UCSD-AML1 (cell line): ENCODE results near the gene MAPK8IP3.
A peak's percentile ranks its signal among the peaks of the same experiment; 100 is the strongest.
"Not testable (repeated sequence)": the region's sequence is repeated elsewhere in the genome, so short reads cannot be mapped to it uniquely, and the experiment has no call there.

Experiments used
- DNase-seq: peaks from one replicate; lab custom pipeline; 2025; ENCODE audit not compliant: unreplicated experiment; lab: John Stamatoyannopoulos, UW

The MAPK8IP3 gene

GRCh38 chr16:1708083-1708767 lies 2.2 kb downstream of the MAPK8IP3 start:
- DNase-seq: no peak

GRCh38 chr16:1708768-1709180 lies 2.8 kb downstream of the MAPK8IP3 start:
- no peak for DNase-seq

DNA sequence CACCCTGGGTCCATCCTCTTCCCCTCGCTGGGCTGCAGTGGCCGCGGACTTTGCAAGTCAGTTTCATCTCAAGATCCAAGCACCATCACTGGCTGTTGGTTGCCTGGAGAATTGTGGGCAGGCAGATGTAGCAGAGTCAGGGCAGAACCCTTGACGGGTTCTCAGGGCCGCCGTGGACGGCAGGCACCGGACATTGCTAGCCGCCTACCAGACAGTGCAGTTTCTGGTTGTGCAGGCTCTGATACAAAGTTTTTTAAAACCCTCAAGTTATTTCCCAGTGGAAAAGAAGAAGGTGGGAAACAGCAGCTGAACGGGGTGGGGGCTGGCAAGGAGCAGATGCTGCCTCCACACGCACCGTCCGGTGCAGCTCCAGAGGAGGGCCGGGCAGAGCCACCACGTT lies 3.4 kb downstream of the MAPK8IP3 start:
- DNase-seq: no peak

DNA sequence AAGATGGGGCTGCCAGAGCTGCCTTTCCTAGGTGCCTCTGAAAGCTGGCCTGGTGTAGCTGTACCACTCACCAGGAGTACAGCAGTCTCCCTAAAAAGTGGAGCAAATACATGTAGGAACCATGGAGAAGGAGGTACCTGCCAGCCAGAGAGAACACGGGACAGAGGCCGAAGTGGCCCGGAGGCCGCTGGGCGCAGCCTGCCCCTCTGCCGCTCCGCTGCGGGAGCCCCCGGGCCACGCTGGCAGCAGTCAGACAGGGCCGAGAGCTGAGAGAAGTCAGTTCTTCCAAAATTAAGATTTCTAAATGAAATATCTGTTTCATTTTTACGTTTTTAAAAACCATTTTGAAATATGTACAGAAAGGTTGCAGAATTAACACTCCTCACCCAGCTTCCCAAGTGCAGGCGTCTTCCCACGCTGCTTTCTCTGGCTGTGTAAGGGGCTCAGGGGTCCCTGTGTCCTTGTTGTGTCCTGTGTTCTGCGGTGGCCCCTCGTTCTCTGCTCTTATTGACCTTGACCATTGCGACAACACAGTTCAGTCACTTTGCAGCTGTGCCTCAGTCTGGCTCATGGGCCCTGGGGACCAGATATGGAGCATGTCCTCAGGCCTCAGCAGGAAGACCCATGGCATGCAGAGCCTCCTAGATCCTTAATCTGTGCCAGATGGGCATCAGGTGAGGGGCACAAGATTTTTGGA lies 5.0 kb downstream of the MAPK8IP3 start:
- DNase-seq: no peak

GRCh38 chr16:1712791-1713261 lies 6.8 kb downstream of the MAPK8IP3 start:
- DNase-seq: no peak

DNA sequence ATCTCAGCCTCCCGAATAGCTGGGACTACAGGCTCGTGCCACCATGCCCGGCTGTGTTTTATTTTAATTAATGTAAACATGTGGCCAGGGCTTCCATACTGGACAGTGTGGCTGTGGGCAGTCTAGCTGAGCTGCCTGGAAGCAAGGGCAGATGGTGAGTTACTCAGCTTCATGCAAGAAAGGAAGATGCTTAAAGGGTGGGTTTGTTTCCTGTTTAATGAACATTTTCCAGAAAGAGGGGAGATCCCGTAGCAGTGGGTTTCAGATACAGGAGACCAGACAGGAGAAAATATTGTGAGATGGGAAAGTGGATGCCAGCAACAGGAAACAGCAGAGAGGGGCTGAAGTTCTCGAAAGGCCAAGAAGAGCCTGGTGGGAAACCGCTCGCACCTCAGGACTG lies 7.3 kb downstream of the MAPK8IP3 start:
- DNase-seq: no peak

DNA sequence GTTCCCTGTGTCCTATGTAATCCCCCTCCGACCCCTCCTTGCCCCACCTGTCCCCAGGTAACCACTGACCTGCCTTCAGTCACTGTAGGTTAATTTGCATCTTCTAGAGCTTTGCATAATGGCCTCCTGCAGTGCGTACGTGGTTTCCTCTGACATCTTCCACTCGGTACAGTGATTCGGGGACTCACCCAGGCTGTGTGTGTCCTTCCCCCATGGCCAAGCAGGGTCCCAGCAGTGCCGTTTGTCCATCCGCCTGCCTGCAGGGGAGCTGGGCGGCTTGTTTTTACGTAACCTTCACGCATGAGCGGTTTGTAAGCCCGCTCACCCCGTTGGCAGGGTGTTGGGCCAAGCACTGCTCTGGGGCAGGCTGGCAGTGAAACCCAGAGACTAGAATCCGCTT lies 7.9 kb downstream of the MAPK8IP3 start:
- DNase-seq: no peak

DNA sequence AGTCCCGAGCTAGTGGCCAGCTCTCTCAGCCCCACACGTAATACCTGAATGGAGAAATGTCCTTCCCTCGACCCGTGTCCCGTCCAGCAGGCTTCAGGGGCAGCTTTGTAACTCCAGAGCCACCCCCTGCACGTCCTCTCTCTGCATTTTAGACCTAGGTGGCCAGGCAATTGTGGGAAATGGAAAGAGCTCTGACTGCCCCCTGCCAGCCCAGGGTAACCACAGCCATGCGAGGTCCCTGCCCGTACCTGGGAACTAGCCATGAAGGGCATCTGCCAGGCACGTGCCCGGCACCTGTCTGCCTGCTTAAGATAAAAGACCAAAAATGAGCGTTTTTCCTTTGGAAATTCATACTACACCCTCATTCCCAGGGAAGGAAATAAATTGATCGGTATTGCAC lies 9.2 kb downstream of the MAPK8IP3 start:
- DNase-seq: no peak

DNA sequence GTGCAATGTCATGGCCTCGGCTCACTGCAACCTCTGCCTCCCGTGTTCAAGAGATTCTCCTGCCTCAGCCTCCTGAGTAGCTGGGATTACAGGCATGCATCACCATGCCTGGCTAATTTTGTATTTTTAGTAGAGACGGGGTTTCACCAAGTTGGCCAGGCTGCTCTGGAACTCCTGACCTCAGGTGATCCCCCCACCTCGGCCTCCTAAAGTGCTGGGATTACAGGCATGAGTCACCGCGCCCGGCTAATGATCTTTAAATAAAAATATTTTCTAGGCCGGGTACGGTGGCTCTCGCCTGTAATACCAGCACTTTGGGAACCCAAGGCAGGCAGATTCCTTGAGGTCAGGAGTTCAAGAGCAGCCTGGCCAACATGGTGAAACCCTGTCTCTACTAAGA lies 12.2 kb downstream of the MAPK8IP3 start:
- not testable (repeated sequence) for DNase-seq

DNA sequence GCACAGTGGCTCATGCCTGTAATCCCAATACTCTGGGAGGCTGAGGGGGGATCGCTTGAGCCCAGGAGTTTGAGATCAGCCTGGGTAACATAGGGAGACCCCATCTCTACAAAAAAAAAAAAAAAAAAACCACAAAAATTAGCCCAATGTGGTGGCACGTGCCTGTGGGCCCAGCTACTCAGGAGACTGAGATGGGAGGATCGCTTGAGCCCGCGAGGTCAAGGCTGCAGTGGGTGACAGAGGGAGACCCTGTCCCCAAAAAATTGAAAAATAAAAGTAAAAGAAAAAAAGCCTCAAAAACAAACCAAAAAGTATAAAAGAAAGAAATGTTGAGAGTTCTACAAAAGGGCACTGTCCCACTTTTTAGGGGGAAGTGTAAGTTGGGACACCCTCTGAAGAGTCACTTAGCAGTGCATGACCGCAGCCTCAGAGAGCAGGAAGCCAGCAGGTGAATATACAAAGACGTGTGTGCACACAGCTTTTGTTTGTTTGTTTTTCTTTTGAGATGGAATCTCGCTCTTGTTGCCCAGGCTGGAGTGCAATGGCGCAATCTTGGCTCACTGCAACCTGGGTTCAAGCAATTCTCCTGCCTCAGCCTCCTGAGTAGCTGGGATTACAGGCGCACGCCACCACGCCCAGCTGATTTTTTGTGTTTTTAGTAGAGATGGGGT lies 13.7 kb downstream of the MAPK8IP3 start:
- not testable (repeated sequence) for DNase-seq

GRCh38 chr16:1721372-1721771 lies 15.4 kb downstream of the MAPK8IP3 start:
- DNase-seq: no peak

DNA sequence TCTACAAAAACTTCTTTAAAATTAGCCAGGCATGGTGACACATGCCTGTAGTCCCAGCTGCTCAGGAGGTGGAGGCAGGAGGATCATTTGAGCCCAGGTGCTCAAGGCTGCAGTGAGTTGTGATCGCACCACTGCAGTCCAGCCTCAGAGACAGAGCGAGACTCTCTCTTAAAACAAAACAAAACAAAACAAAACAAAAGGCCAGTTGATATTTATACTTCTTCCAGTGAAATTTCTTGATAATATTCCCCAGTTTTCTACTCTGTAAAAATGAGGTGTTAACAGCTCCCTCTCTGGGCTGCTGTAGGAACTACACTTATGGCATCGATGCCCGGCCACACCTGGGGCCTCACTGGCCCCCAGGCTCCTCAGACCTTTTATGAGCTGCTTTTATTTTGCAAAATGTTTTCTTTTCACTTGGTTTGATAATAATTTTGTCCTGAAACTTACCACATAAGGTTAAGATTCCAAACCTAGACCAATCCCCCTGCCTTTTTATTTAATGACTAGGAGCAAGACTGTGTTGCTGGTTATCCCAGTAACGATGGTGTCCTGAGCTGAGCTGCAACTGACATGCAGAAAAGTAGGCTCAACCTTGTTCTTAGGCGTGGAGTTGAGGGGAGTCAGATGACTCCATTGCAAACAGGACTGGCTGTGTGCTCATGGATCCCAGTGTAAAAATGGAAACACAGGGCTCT lies 17.6 kb downstream of the MAPK8IP3 start:
- DNase-seq: peak; percentile 17

- DNase-seq: no peak
Measured at GRCh38 chr16:1724491-1724890, 18.5 kb downstream of the MAPK8IP3 start.

DNA sequence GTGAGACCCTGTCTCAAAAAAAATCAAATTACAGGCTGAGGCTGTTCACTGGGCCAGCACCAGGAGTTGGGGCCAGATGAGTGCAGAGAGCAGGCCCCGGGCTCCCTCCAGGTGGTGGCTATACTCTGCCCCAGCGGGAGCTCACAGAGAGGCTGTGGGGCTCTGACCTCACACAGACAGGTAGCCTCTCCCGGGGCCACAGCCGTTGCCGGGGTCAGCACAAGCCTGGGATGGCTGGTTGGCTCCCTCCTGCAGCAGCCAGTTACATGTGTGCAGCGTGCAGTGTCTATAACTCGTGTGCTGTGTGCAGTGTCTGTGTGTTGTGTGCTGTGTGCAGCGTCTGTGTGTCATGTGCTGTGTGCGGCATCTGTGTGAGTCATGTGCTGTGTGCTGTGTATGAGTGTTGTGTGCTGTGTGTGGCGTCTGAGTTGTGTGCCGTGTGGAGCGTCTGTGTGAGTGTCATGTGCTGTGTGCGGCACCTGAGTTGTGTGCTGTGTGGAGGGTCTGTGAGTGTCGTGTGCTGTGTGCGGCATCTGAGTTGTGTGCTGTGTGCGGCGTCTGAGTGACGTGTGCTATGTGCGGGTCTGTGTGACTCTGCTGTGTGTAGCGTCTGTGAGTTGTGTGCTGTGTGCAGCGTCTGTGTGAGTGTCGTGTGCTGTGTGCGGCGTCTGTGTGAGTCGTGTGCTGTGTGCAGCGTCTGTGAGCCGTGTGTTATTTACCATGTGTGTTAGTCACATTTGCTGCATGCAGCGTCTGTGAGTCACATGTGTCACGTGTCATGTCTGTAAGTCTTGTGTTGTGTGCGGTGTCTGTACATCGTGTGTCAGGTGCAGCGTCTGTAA lies 20.9 kb downstream of the MAPK8IP3 start:
- no peak for DNase-seq

DNA sequence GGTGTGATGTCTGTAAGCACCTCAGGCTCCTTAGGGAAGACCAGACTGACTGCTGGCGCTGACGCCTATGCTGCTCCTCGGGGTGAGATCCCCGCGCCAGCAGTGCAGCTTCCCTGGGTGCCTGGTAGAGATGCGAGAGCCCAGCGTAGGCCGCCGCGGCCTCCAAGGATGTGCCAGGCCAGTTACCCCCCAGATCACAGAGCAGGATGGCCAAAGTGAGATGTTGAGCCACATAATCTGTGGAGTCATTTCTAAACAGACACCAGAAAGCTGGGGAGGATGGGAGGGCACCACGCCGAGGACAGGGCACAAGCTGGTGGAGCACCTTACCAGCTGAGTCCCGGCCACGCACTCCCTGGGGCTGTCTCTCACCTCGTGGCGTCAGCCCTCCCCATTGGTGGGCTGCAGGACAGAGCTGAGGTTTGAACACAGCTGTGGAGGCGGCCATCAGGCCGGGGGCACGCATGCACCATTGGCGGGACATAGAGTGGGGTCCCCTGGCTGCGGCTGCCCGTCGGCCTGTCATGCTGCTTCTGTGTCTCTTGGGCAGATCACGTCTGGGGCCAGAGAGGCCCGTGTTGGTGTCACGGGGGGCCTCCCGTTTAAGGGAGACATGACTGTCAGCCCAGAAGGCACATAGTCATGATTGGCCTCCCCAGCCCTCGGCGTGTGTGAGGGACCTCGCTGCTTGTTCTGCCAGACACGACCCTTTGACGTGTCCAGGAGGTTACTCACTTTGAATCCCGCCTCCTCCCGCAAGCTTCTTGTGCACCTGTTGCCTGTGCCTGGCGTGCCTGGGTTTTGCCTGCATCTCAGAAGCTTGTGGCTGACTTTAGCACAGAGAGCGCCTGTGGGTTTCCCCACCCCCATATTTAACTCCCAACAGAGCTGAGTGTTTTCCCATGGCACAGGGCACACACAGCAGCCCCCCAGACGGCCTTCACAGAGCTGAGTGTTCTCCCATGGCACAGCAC lies 21.9 kb downstream of the MAPK8IP3 start:
- DNase-seq: no peak

- no peak for DNase-seq
Measured at GRCh38 chr16:1729026-1729425, 23.0 kb downstream of the MAPK8IP3 start.

DNA sequence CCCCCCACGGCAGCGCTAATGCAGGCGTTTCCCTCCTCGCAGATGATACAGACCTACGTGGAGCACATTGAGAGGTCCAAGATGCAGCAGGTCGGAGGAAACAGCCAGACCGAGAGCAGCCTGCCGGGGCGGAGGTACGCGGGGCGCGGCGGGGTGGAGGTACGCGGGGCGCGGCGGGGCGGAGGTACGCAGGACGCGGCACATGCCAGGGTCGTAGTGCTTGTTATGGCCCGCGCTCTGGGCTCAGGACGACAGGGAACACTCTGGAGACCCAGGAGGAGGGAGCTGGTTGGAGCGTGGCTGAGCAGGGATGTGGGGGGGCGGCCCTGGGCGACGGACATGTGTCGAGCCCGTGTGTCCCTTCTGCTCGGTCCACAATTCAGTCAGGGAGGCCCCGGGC lies 23.4 kb downstream of the MAPK8IP3 start:
- no peak for DNase-seq

- no peak for DNase-seq
Measured at GRCh38 chr16:1731073-1731472, 25.1 kb downstream of the MAPK8IP3 start.

GRCh38 chr16:1731603-1732002 lies 25.6 kb downstream of the MAPK8IP3 start:
- DNase-seq: no peak
